ENCODE results near the gene TXN2.
A peak's percentile ranks its signal among the peaks of the same experiment; 100 is the strongest.

Gene TXN2

DNA sequence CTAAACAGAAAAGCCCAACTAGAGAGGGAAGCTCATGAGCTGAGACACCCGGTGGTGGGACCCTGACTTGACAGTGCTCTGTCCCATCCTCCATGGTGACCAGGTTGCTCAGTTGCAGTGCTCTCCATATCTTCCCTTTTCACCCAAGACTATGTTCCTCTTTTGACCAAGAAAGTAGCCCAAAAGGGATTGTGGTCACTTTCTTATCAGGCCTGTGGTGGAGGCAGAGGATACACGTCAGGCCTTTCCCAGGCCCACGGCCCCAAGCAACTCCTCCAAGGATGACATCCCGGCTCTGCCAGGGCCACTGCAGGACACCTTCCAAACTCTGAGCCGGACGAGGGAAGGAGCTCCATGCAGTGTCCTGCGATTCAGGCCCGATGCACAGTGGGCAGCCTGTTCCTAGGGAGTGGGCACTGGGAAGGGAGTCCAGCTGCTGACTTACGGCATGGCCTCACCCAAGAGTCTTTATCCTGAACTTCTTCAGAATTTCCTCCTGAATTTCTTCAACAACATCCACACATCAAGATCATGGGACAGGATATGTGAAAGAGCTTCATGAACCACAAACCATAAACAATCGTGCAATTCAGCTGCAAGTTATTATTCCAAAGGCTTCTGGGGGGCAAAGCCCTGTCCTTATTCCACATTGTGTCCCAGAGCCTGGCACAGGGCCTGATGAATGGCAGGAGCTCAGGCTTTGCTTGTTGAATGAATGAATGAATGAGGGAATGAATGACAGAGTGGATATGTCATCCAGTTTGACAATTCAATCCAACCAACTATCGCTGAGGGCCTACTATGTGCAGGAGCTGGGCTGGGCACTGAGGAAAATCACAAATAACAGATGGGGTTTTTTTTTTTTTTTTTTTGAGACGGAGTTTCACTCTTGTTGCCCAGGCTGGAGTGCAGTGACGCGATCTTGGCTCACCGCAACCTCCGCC is 57.7 kb downstream of the TXN2 start:
- TF ChIP-seq CTCF (IDR thresholded peaks at IDR 0.05; ENCODE audit: low read depth, low read length), result no peak
- H3K4me3 ChIP-seq (ENCODE audit: low read depth, low read length), result no peak overlapping the region

- TF ChIP-seq CTCF (IDR thresholded peaks at IDR 0.05; ENCODE audit: low read depth, low read length), result no peak
- no peak overlapping the region for H3K4me3 ChIP-seq (ENCODE audit: low read depth, low read length)
These were observed 59.0 kb downstream of the TXN2 start for GRCh38 chr22:36422287-36423014.

DNA sequence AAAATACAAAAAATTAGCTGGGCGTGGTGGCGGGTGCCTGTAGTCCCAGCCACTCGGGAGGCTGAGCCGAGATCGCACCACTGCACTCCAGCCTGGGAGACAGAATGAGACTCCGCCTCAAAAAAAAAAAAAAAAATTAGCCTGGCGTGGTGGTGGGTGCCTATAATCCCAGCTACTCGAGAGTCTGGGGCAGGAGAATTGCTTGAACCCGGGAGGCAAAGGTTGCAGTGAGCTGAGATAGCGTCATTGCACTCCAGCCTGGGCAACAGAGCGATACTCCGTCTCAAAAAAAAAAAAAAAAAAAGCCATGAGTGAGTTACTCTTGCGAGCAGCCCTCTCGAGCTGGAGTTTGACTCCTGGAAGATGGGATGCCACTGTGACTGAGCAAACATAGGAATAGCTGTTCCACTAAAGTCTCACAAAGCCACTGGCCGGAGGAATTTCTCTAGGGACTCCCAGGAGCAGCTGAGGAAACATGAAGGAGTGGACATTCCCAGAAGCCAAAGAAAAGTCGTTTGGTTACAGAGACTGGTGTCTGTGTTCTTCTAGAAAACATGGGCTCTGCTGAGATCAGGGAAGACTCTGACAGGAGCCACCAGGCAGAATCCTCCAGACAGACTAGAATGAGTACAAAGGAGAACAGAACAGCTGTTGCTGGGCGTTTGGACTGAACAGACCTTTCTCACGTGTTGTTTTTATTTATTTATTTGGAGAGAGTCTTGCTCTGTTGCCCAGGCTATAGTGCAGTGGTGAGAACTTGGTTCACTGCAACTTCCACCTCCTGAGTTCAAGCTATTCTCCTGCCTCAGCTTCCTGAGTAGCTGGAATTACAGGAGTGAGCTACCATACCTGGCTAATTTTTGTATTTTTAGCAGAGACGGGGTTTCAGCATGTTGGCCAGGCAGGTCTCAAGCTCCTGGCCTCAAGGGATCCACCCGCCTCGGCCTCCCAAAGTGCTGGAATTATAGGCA is 61.2 kb downstream of the TXN2 start:
- TF ChIP-seq CTCF (IDR thresholded peaks at IDR 0.05; ENCODE audit: low read depth, low read length), result no peak
- no peak overlapping the region for H3K4me3 ChIP-seq (ENCODE audit: low read depth, low read length)

- H3K4me3 ChIP-seq (ENCODE audit: low read depth, low read length), result peak overlapping the region; percentile 22; the same call in 1 of the 2 replicates
- TF ChIP-seq CTCF (IDR thresholded peaks at IDR 0.05; ENCODE audit: low read depth, low read length), result no peak
These were observed 62.1 kb downstream of the TXN2 start for GRCh38 chr22:36419177-36419911.

DNA sequence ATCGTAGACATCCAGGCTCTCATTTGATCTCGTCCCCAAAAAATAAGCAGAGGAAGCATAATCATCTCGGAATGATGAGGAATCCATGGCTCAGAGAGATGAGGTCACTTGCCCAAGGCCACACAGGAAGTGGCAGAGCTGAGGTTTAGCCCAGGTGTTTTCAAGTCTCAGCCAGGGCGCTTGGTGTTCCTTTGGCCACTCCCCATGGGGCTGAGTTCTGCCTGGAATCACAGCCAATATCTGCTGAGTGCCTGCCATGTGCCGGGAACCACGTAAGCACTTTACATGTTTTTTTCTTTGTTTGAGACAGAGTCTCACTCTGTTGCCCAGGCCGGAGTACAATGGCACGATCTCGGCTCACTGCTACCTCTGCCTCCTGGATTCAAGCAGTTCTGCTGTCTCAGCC is 64.2 kb downstream of the TXN2 start:
- TF ChIP-seq CTCF (IDR thresholded peaks at IDR 0.05; ENCODE audit: low read depth, low read length), result no peak
- H3K4me3 ChIP-seq (ENCODE audit: low read depth, low read length), result no peak overlapping the region

Measured in WI38 (cell line).